Mucosa of stomach (tissue), 1 donor: ENCODE measurements around the gene FLNC.

ENCODE experiments used
- H3K27me3 ChIP-seq: one replicate; pipeline ENCODE4 v1.7.0; 2013; ENCODE audit warnings: mild to moderate bottlenecking, low read length; ENCODE audit not compliant: control insufficient read depth, insufficient read depth
- H3K36me3 ChIP-seq: one replicate; pipeline ENCODE4 v1.7.0; 2013; ENCODE audit warnings: low read length; ENCODE audit not compliant: control insufficient read depth, insufficient read depth
- H3K4me1 ChIP-seq: one replicate; pipeline ENCODE4 v1.7.0; 2013; ENCODE audit warnings: mild to moderate bottlenecking, low read length; ENCODE audit not compliant: control insufficient read depth, insufficient read depth
- H3K4me3 ChIP-seq: one replicate; pipeline ENCODE4 v1.7.0; 2013; ENCODE audit warnings: low read length
- H3K9ac ChIP-seq: one replicate; pipeline ENCODE4 v1.7.0; 2013; ENCODE audit warnings: mild to moderate bottlenecking, low read length, moderate library complexity
- H3K9me3 ChIP-seq: one replicate; pipeline ENCODE4 v1.7.0; 2013; ENCODE audit warnings: mild to moderate bottlenecking, low read length, moderate library complexity; ENCODE audit not compliant: control insufficient read depth
- donor health status: Pancreatic carcinoma.

The FLNC gene

DNA sequence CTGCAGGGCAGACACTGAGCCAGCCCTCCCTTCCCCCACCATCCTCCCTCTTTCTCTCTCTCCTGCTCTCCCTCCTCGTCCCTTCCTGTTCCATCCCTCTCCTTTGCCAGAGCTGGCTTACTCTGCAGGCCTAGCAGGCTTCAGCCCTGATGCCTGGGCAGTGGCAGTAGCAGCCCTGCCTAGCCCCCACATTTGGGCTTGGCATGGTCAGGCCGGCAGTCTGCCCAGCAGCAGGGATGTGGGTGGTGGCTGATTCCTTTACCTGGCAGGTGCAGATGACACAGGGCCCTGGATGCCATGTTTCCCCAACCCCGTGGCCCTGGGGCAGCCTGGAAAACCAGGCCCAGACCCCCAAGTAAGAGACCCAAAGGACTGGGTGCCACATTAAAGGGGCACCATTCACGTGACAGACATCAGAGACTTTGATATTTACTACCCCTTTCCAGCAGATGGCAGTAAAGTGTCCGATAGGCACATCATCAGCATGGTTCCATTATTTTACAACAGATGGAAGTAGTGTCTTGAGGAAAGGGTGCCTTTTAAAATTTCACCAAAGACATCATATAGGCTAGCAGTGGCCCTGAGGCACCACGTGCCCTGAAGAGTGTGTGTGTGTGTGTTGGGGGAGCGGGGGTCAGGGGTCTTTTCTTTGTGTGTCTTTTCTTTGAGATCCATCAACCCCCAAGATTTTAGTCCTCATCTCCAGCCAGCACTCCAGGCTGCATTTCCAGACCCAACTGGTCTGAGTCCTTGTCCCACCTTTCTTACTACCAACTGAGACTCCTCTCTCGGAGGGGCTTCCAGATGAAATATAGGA lies 74.4 kb downstream of the FLNC start:
- no peak overlapping the region for H3K4me3 ChIP-seq
- no peaks in the 10 kb centered on the region for H3K9me3 ChIP-seq
- H3K27me3 ChIP-seq: peaks cover 22% of the 10 kb centered on the region
- no peaks in the 10 kb centered on the region for H3K36me3 ChIP-seq
- H3K4me1 ChIP-seq: peaks cover 12% of the 10 kb centered on the region
- H3K9ac ChIP-seq: no peak overlapping the region

GRCh38 chr7:128906001-128906765 lies 76.0 kb downstream of the FLNC start:
- Histone ChIP-seq H3K4me1 (peaks cover 12% of the 10 kb centered on the region), H3K9ac (no peak overlapping the region), H3K27me3 (peaks cover 37% of the 10 kb centered on the region), H3K4me3 (no peak overlapping the region), H3K9me3 (no peaks in the 10 kb centered on the region), H3K36me3 (no peaks in the 10 kb centered on the region)

DNA sequence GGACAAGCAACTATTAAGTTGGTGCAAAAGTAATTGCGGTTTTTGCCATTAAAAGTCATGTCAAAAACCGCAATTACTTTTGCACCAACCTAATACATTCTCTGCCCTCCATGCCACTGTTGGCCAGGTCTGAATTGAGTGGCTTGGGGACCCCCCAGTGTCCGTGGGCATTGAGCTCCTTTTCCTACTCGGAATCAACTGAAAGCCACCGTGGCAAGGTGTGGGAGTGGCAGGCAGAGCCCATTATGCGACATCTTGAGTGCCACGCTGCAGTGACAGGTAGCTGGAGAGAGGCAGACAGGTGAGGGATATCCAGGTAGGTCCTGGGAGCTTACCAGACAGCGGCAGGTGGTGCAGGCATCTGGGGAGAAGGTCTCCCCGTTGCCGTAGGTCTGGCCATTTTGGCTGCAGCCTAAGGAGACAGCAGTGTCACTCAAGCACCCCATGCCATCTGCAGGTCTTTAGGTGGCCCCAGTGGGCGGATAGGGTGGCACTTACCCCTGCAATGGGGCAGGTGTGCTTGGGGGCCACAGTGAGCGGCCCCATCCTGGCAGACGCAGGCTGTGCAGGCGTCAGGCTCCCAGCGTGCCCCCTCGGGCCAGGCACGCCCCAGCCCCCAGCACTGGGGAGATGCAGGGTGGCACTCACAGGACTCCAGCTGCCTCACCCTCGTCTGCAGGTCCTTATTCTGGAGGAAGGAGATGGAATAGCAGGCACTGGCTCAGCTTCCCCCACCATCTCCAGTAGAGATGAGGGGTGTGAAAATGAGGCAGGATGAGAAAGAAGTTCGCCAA lies 76.8 kb downstream of the FLNC start:
- Histone ChIP-seq H3K4me3 (no peak overlapping the region), H3K9me3 (no peaks in the 10 kb centered on the region), H3K27me3 (peaks cover 44% of the 10 kb centered on the region), H3K36me3 (no peaks in the 10 kb centered on the region), H3K9ac (no peak overlapping the region), H3K4me1 (peaks cover 19% of the 10 kb centered on the region)
